Measurements from ENCODE around the gene MMP8.

The MMP8 gene

DNA sequence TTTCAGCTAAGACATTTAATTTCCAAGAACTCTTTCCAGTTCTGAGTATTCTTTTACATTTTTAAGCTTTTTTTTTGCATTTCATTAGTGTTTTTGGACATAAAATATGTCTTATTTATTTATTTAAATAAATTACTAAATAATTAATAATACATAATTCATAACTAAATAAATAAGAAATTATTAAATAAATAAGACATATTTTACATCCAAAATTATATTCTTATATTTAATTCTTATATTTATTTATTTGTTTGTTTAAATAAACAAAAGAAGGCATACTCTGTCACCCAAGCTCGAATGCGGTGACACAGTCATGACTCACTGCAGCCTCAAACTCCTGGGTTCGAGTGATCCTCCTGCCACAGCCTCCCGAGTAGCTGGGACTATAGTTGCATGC lies 16.1 kb downstream of the MMP8 start:
- TF ChIP-seq, protein P1, sequence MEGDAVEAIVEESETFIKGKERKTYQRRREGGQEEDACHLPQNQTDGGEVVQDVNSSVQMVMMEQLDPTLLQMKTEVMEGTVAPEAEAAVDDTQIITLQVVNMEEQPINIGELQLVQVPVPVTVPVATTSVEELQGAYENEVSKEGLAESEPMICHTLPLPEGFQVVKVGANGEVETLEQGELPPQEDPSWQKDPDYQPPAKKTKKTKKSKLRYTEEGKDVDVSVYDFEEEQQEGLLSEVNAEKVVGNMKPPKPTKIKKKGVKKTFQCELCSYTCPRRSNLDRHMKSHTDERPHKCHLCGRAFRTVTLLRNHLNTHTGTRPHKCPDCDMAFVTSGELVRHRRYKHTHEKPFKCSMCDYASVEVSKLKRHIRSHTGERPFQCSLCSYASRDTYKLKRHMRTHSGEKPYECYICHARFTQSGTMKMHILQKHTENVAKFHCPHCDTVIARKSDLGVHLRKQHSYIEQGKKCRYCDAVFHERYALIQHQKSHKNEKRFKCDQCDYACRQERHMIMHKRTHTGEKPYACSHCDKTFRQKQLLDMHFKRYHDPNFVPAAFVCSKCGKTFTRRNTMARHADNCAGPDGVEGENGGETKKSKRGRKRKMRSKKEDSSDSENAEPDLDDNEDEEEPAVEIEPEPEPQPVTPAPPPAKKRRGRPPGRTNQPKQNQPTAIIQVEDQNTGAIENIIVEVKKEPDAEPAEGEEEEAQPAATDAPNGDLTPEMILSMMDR (IDR thresholded peaks at IDR 0.05; ENCODE audit: low read depth, low read length) = no peak
- no peak for DNase-seq (ENCODE audit: low read depth in 2 of 2)
- H3K4me3 ChIP-seq (replicated peaks in 1 of 2; ENCODE audit: low read depth in 2 of 2, low read length in 2 of 2) = no peak overlapping the region

DNA sequence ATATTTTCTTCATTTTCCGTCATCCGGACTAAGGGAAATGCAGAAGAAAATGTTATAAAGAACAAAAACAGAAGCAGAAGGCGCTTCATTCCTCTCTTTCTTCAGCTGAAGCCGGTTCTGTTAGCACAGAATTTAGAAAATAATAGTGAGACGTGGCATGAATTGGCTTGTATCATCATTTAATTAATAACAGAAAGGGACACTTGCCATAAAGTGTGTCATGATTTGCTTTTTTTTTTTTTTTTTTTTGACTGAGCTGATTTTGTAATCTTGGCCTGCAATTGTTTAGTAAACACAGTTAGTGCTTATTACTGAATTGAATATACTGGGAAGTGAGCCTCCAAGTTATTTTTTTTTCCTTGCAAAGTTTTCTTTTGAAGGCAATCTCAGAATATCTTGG lies 19.1 kb downstream of the MMP8 start, which contains the start of gene MMP27:
MMP27 (minus strand) TSS at position 144 of the 400 bp plus-strand sequence; CDS start at position 89, 55 bp downstream.
- no peak for DNase-seq (ENCODE audit: low read depth in 2 of 2)
- TF ChIP-seq, protein P1 (IDR thresholded peaks at IDR 0.05; ENCODE audit: low read depth, low read length) = no peak
- H3K4me3 ChIP-seq (replicated peaks in 1 of 2; ENCODE audit: low read depth in 2 of 2, low read length in 2 of 2) = no peak within 1 kb of the TSS

DNA sequence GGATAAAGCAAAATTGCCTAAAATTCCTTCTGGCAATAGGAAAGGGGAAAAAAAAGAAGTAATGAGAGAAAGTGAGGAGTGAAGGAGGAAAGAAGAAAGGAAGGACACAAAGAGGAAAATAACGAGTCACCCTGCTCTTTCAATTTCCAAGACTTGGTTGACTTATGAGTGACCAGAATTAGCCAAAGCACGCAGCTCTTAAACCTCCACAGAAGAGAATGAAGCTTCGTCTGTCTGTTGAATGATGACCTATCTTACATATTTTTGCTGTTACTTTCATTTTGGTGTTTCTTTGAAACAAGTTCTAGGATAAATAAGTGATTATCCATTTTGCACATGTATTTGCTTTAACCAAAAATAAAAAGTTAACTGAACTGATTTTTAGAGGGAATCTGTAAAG lies 19.9 kb downstream of the MMP8 start:
- no peak overlapping the region for H3K4me3 ChIP-seq (replicated peaks in 1 of 2; ENCODE audit: low read depth in 2 of 2, low read length in 2 of 2)
- no peak for DNase-seq (ENCODE audit: low read depth in 2 of 2)
- TF ChIP-seq, protein P1 (IDR thresholded peaks at IDR 0.05; ENCODE audit: low read depth, low read length) = no peak

DNA sequence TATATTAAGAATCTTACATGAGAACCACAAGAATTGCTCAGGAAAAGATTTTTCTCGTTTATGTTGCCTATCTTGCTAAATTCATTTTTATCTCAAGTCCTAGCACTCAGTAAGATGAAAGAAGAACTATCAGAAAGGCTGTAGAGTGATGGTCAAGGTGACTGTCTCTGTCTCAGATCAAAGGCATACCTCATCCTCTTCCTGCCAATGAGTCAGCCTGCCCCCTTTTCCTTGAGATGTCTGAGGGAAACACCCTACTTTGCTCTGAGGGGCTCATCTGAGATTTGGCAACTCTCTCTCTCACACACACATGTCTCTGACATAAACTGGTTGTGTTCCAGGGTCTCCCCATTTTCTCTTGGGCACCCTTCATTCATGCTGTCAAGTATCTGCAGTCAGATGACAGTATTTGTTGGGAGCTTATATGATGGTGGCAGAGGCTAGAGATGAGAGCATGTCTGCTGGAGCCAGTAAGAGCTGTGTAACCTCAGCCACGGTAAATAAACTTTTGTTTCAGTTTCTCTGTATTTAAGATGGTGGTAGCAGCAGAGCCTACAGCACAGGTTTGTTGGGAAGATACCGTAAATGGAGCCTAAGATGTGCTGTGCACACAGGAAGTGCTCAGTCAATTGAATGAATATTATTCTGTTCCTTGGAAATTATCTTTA lies 20.8 kb downstream of the MMP8 start:
- H3K4me3 ChIP-seq (replicated peaks in 1 of 2; ENCODE audit: low read depth in 2 of 2, low read length in 2 of 2) = no peak overlapping the region
- DNase-seq (ENCODE audit: low read depth in 2 of 2) = no peak
- TF ChIP-seq, protein P1 (IDR thresholded peaks at IDR 0.05; ENCODE audit: low read depth, low read length) = no peak

DNA sequence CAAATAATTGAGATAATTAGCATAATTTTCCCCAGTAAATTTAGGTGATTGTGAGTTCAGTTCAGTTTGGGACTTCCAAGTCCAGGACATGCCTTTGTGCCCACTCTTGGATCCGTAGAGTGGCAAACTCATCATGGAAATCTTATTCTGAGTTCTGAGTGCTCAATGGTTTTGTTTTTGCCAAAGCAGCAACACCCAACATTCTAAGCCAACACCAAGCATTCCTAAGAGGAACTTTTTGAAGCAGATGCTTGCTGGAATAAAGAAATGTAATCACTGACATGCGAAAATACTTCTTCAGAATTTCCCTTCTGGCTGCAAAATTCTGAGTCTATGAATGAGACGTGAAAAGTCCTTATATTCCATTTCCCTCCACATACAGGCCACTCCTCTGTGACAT lies 29.6 kb downstream of the MMP8 start:
- no peak overlapping the region for H3K4me3 ChIP-seq (replicated peaks in 1 of 2; ENCODE audit: low read depth in 2 of 2, low read length in 2 of 2)
- TF ChIP-seq, protein P1 (IDR thresholded peaks at IDR 0.05; ENCODE audit: low read depth, low read length) = no peak
- no peak for DNase-seq (ENCODE audit: low read depth in 2 of 2)

DNA sequence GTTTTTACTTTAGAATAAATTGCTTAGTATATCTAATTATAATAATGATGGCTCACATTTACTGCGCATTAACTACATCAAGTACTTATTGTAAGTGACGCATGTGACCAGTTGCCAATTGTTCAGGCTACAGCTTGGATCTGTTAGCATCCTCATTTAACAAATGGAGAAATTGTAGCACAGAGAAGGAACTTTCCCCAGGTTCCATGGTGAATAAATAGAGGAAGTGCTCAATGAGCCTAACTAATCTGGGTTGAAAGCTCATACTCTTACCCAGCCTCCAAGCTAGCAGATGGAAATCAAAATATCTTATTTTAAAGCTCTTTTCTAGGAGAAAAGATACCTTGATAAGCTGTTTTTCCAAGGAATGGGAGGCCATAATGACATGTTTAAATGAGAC lies 39.0 kb downstream of the MMP8 start:
- TF ChIP-seq, protein P1 (IDR thresholded peaks at IDR 0.05; ENCODE audit: low read depth, low read length) = no peak
- H3K4me3 ChIP-seq (replicated peaks in 1 of 2; ENCODE audit: low read depth in 2 of 2, low read length in 2 of 2) = no peak overlapping the region
- DNase-seq (ENCODE audit: low read depth in 2 of 2) = no peak

DNA sequence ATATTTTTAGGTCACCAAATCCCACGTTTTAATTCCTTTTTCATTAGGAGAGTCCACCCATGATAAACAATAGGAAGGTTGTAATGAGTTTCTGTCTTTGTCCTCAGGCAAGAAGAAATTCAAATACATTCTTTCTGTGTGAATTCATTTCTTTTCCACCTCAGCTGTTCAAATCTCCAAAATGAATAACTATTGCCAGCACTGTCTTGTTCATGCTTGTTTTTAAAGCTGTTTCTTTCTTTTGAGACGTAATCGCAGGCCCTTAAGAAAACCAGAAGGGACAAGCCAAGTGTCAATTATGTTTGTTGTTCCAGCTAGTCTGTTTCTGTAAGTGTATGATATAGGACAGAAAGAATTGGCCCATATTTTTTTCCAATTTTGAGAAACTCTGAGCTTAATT lies 39.4 kb downstream of the MMP8 start:
- DNase-seq (ENCODE audit: low read depth in 2 of 2) = no peak
- TF ChIP-seq, protein P1 (IDR thresholded peaks at IDR 0.05; ENCODE audit: low read depth, low read length) = no peak
- H3K4me3 ChIP-seq (replicated peaks in 1 of 2; ENCODE audit: low read depth in 2 of 2, low read length in 2 of 2) = no peak overlapping the region
